Thymus (tissue), 11 donors: Measurements from ENCODE around the gene ZNF335. TPM values are rescaled to one million over a fixed set of nuclear protein-coding genes. Genes with fewer than 3 reads are reported as not detected.

Source experiments
- DNase-seq, 9 donors: peaks; one replicate each; pipeline ENCODE4 v3.0.0-alpha.2; 2013; ENCODE audit warnings: low spot score in 9 of 9, low read depth in 6 of 9, missing footprints in 1 of 9
- H3K27ac ChIP-seq, 2 donors: one replicate each; pipeline ENCODE4 v1.5.1; 2013; ENCODE audit warnings: control low read depth in 1 of 2, low read depth in 1 of 2, low read length in 1 of 2, mild to moderate bottlenecking in 1 of 2, moderate library complexity in 1 of 2
- H3K27me3 ChIP-seq, 2 donors: one replicate each; pipeline ENCODE4 v1.5.1; 2013; ENCODE audit warnings: low read length in 1 of 2; ENCODE audit not compliant: control insufficient read depth in 2 of 2, insufficient read depth in 1 of 2
- H3K36me3 ChIP-seq, 2 donors: one replicate each; pipeline ENCODE4 v1.5.1; 2013; ENCODE audit warnings: low read length in 1 of 2, mild to moderate bottlenecking in 1 of 2, moderate library complexity in 1 of 2; ENCODE audit not compliant: control insufficient read depth in 2 of 2, insufficient read depth in 2 of 2
- H3K4me1 ChIP-seq, 2 donors: one replicate each; pipeline ENCODE4 v1.5.1; 2013; ENCODE audit warnings: low read length in 2 of 2; ENCODE audit not compliant: control insufficient read depth in 2 of 2, insufficient read depth in 2 of 2
- H3K4me3 ChIP-seq, 2 donors: one replicate each; pipeline ENCODE4 v1.5.1; 2013; ENCODE audit warnings: low read length in 2 of 2, control low read depth in 1 of 2, mild to moderate bottlenecking in 1 of 2
- H3K9me3 ChIP-seq, 2 donors: one replicate each; pipeline ENCODE4 v1.5.1; 2013; ENCODE audit warnings: low read length in 1 of 2, mild to moderate bottlenecking in 1 of 2; ENCODE audit not compliant: control insufficient read depth in 2 of 2, insufficient read depth in 1 of 2
- WGBS: extraction: QIAGEN DNeasy Blood & Tissue Kit; methylation state at CpG from one replicate; pipeline ENCODE4 v1.1.7; 2013; 5-methylcytosine and 5-hydroxymethylcytosine counted together
- polyA plus RNA-seq: library from polyadenylated mRNA; stranded (reverse); fragments of 200-250 nt; gene quantifications from one replicate; pipeline ENCODE4 v1.2.3, GENCODE V29; 2013
- total RNA-seq: library from RNA; stranded (reverse); fragments of 120-200 nt; gene quantifications from one replicate; pipeline ENCODE4 v1.2.4, GENCODE V29; 2013
- donor health status: healthy.

ZNF335 gene
- total and polyA plus RNA-seq, 2 donors = 8.3 to 16.5 TPM

- Histone ChIP-seq H3K9me3 (no peaks in the 10 kb centered on the region), H3K4me1 (peaks cover 9 to 15% of the 10 kb centered on the region in 2 donors), H3K36me3 (peaks cover 93 to 99% of the 10 kb centered on the region in 2 donors), H3K4me3 (no peak overlapping the region), H3K27ac (no peak overlapping the region), H3K27me3 (no peaks in the 10 kb centered on the region)
- no peak for DNase-seq
- WGBS = 92% methylated on average over 10 of the region's 10 CpGs
Measured at GRCh38 chr20:45948742-45949541, 23.1 kb downstream of the ZNF335 start.

GRCh38 chr20:45948261-45948733 is 23.7 kb downstream of the ZNF335 start:
- Histone ChIP-seq H3K27ac (no peak overlapping the region), H3K9me3 (no peaks in the 10 kb centered on the region), H3K4me3 (no peak overlapping the region), H3K36me3 (peaks cover 94 to 99% of the 10 kb centered on the region in 2 donors), H3K27me3 (no peaks in the 10 kb centered on the region), H3K4me1 (peaks cover 9 to 15% of the 10 kb centered on the region in 2 donors)
- WGBS = 91% methylated on average over 7 of the region's 7 CpGs
- DNase-seq = no peak

DNA sequence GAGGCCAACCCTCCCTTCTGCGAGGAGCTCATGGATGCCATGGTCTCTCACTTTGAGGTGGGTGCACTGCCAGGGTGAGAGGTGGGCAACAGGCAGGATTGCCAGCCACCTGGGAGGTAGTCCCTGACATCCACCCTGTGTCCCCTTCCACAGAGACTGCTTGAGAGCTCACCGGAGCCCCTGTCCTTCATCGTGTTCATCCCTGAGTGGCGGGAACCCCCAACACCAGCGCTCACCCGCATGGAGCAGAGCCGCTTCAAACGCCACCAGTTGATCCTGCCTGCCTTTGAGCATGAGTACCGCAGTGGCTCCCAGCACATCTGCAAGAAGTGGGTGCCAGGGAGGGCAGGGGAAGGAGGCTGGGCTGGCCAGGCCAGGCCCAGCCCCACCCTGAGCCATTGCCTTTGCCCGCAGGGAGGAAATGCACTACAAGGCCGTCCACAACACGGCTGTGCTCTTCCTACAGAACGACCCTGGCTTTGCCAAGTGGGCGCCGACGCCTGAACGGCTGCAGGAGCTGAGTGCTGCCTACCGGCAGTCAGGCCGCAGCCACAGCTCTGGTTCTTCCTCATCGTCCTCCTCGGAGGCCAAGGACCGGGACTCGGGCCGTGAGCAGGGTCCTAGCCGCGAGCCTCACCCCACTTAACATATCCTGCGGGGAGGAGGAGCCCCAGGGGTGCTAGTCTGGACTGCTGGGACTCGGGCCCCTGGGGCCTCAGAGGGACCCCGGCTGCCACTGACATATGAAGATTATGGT is 24.7 kb downstream of the ZNF335 start:
- DNase-seq = no peak
- H3K4me1 ChIP-seq = peaks cover 9 to 15% of the 10 kb centered on the region in 2 donors
- 96% methylated on average over 29 of the region's 29 CpGs for WGBS
- peaks cover 94 to 99% of the 10 kb centered on the region in 2 donors for H3K36me3 ChIP-seq
- H3K27ac ChIP-seq = no peak overlapping the region
- H3K4me3 ChIP-seq = no peak overlapping the region
- no peaks in the 10 kb centered on the region for H3K27me3 ChIP-seq
- H3K9me3 ChIP-seq = no peaks in the 10 kb centered on the region

DNA sequence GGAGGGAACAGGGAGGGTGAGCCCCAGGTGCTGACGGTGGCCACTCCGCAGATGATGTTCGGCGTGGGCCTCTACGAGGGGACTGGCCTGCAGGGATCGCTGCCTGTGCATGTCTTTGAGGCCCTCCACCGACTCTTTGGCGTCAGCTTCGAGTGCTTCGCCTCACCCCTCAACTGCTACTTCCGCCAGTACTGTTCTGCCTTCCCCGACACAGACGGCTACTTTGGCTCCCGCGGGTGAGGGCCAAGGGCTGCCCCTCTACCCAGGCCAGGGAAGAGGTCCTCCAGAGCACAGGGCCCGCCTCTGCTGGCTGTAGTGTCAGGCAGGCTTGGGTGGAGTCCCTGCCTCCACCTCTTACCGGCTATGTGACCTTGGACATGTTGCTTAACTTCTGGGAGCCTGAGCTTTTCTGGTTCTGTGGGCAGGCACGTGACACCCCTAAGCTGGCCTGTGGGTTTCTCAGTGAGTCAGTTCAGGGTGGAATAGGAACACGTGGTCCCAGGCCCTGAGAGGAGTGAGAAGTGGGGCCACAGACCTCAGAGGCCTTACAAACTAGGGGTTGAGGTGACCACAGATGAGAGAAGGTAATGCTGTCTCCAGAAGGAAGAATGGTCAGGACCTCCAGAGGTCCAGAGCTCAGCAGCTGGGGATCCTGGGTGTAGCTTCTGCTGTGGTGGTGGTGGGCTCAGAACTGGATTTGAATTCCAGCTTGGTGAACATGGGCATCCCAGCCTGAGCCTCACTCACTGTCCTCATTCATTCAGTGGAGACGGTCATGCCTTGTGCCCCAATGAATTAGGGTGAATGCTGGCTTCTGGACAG is 25.6 kb downstream of the ZNF335 start:
- H3K27me3 ChIP-seq = no peaks in the 10 kb centered on the region
- DNase-seq = no peak
- no peak overlapping the region for H3K27ac ChIP-seq
- 98% methylated on average over 20 of the region's 20 CpGs for WGBS
- no peaks in the 10 kb centered on the region for H3K9me3 ChIP-seq
- no peak overlapping the region for H3K4me3 ChIP-seq
- peaks cover 87 to 94% of the 10 kb centered on the region in 2 donors for H3K36me3 ChIP-seq
- H3K4me1 ChIP-seq = peaks cover 4 to 7% of the 10 kb centered on the region in 2 donors

DNA sequence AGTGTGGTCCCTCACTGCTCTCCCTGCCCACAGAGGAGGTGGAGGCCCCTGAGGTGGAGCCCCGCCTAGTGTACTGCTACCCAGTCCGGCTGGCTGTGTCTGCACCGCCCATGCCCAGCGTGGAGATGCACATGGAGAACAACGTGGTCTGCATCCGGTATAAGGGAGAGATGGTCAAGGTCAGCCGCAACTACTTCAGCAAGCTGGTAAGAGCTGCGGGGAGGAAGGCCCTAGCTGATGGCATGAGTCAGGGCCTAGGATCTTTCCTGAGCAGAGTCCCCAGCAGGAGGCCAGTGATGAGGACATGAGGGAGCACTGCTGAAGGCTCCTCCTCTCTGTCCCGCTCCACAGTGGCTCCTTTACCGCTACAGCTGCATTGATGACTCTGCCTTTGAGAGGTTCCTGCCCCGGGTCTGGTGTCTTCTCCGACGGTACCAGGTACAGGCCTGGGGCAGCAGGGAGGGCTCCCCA is 26.3 kb downstream of the ZNF335 start:
- 93% methylated on average over 13 of the region's 13 CpGs for WGBS
- no peaks in the 10 kb centered on the region for H3K9me3 ChIP-seq
- H3K27me3 ChIP-seq = no peaks in the 10 kb centered on the region
- no peak overlapping the region for H3K27ac ChIP-seq
- H3K4me1 ChIP-seq = peaks cover 0 to under 1% of the 10 kb centered on the region in 2 donors
- no peak for DNase-seq
- peaks cover 88 to 95% of the 10 kb centered on the region in 2 donors for H3K36me3 ChIP-seq
- no peak overlapping the region for H3K4me3 ChIP-seq

DNA sequence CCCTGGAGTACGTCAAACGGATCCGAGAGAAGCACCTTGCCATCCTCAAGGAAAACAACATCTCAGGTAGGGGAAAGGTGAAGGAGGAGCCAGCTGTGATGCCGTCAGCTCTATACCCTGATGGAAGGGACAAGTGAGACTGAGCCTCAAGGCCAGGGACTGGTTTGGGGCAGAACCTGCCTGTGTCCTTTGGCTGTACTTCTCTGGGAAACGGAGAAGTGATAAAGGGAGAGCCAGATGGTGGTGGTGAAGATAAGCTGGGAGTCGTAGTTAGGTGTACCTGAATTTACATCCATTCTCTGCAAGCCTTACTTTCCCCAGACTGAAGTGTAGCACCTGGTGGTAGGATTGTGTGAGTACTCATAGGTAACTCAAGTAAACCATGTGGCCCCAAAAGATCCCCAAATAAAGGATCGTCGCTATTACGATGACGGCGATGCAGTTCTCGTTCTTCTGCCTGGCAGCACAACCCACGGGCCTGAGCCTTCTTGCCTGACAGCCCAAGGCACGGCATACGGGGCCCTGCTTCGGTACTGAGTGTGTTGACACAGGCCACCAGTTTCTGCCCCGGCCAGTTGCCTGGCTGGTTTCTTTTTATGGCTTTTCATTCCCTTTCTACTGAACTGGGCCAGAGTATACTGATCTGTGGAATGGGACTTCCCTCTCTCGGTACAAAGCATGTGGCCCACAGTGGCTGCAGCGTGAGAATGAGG is 26.9 kb downstream of the ZNF335 start:
- Histone ChIP-seq H3K27me3 (no peaks in the 10 kb centered on the region), H3K36me3 (peaks cover 90 to 95% of the 10 kb centered on the region in 2 donors), H3K27ac (no peak overlapping the region), H3K4me1 (no peaks in the 10 kb centered on the region), H3K4me3 (no peak overlapping the region), H3K9me3 (no peaks in the 10 kb centered on the region)
- DNase-seq = no peak
- 98% methylated on average over 19 of the region's 19 CpGs for WGBS

- WGBS = 97% methylated on average over 15 of the region's 15 CpGs
- no peak for DNase-seq
- Histone ChIP-seq H3K9me3 (no peaks in the 10 kb centered on the region), H3K27ac (no peak overlapping the region), H3K4me3 (no peak overlapping the region), H3K36me3 (peaks cover 90 to 95% of the 10 kb centered on the region in 2 donors), H3K4me1 (no peaks in the 10 kb centered on the region), H3K27me3 (no peaks in the 10 kb centered on the region)
Measured at GRCh38 chr20:45944151-45944964, 27.6 kb downstream of the ZNF335 start.

DNA sequence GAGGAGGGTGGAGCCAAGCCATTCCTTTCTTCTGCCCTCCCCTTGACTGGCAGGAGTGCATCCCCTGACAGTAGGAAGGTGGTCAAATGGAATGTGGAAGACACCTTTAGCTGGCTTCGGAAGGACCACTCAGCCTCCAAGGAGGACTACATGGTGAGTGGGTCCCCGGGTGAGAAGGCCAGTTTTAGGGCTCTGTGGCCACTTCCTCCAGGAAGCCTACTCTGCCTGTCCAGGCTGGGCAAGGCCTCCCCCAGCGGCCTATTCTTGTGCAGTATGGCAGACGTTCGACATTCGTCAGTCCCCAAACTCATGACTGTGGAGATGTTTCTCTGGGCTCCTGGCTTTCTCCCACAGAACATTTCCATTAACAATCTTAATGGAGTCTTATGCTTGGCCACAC is 28.4 kb downstream of the ZNF335 start:
- no peaks in the 10 kb centered on the region for H3K4me1 ChIP-seq
- DNase-seq = no peak
- H3K36me3 ChIP-seq = peaks cover 90 to 95% of the 10 kb centered on the region in 2 donors
- no peaks in the 10 kb centered on the region for H3K9me3 ChIP-seq
- no peak overlapping the region for H3K27ac ChIP-seq
- no peaks in the 10 kb centered on the region for H3K27me3 ChIP-seq
- WGBS = 99% methylated on average over 6 of the region's 6 CpGs
- no peak overlapping the region for H3K4me3 ChIP-seq
